ENCODE data around the gene BTN3A1. TPM values are rescaled to one million over a fixed set of nuclear protein-coding genes. Genes with fewer than 3 reads are reported as not detected.

BTN3A1 gene
- polyA plus RNA-seq, 2 of the 4 experiments (the other 2 are of a cell fraction), result 4.0 to 8.1 TPM

DNA sequence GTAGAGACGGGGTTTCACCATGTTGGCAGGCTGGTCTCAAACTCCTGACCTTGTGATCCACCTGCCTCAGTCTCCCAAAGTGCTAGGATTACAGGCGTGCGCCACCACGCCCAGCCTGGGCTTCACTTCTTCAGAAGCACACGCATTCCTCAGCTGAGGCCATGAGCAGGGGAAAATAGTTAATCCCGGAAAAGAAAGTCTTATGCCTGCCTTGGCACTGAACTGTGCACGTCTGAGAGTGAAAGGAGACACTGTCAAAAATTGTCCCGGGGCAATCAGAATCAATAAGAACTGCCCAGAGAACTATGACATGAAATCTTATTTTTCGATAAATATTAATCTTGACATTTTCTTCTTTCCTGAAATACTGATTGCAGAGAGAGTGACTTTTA lies 16.3 kb upstream of the BTN3A1 start:
- POLR2A ChIA-PET, result no interaction called here
- ATAC-seq, result no peak
- no peak overlapping the region for H3K4me2 ChIP-seq
- FAIRE-seq, result no peak
- TF ChIP-seq EHF (CRISPR knock-in tag; IDR thresholded peaks at IDR 0.05) (no peak), KDM5A (IDR thresholded peaks at IDR 0.05) (no peak), RCOR1 (IDR thresholded peaks at IDR 0.05; ENCODE audit: low read depth, low read length) (no peak)
- WGBS (ENCODE audit: missing lambda C conversion rate), result 90% methylated on average over 7 of the region's 9 CpGs
- H3K9me3 ChIP-seq, result no peaks in the 10 kb centered on the region
- H3K4me3 ChIP-seq, result no peak overlapping the region
- H3K27ac ChIP-seq, result no peak overlapping the region
- DNase-seq (ENCODE audit: low read depth in 1 of 2, low spot score in 1 of 2), result no peak
- H3K4me1 ChIP-seq, result peaks cover 18% of the 10 kb centered on the region
- CTCF ChIA-PET, result no interaction called here

DNA sequence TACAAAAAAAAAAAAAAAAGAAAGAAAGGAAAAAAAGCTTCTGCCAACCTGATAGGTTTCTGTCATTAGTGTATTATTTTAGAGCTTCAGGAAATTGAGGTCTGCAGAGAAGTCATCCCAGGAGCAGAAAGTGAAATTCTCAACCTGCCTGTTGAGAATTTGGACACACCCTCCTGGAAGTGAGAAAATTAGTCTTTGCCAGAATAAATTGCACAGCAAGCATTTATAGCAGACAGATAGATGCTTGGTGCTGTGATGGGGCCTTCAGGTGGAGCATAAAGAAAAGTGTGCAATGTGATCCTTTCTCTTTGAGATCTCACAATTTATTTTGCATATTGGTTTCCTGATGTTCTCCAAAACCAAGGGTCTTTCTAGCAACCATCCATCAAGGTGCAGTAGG lies 14.5 kb upstream of the BTN3A1 start:
- no peak overlapping the region for H3K4me3 ChIP-seq
- H3K4me1 ChIP-seq, result peaks cover 18% of the 10 kb centered on the region
- TF ChIP-seq MAFK (IDR thresholded peaks at IDR 0.05; ENCODE audit: partially characterized antibody) (peak; percentile 17), CEBPB (IDR thresholded peaks at IDR 0.05) (no peak)
- no peak for DNase-seq (ENCODE audit: low read depth in 1 of 2, low spot score in 1 of 2)
- no peak overlapping the region; the same call in 2 of the 3 replicates for H3K4me2 ChIP-seq
- ChIA-PET POLR2A (no interaction called here), CTCF (interaction anchor here (1.0 kb wide), 1 partner anchor 46 kb away, joined by 3 read pairs; no protein-coding TSS in a partner anchor)
- no peak for FAIRE-seq
- H3K9me3 ChIP-seq, result no peaks in the 10 kb centered on the region
- ATAC-seq, result no peak
- H3K27ac ChIP-seq, result no peak overlapping the region

DNA sequence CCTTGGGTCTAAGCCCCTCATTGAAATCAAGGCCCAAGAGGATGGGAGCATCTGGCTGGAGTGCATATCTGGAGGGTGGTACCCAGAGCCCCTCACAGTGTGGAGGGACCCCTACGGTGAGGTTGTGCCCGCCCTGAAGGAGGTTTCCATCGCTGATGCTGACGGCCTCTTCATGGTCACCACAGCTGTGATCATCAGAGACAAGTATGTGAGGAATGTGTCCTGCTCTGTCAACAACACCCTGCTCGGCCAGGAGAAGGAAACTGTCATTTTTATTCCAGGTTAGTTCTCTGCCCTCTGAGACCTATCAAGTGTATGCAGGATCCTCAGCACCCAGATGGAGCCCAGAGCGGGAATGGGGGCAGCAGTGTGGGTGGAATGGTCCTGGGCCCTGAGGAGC lies 14.1 kb upstream of the BTN3A1 start:
- no peak for ATAC-seq

DNA sequence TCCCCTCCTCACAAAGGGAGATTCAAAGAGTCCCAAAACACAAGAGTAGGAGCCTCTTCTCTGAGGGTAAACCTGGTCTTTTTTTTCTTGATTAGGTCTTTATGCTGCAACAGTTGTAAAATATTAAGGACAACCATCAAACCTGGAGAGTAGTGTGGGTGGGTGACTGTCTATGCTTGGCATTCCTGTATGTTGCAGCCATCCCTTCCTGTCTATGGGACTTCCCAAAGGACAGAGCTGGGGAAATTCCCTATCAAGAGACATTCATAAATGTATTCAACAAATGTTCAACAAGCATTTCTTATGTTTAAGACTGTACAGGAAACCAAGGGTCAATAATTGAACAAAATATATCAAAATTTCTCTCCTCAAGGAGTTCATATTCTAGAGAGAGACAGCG lies 13.6 kb upstream of the BTN3A1 start:
- Histone ChIP-seq H3K9me3 (no peaks in the 10 kb centered on the region), H3K4me3 (no peak overlapping the region), H3K4me1 (peaks cover 18% of the 10 kb centered on the region), H3K4me2 (no peak overlapping the region; the same call in 2 of the 3 replicates), H3K27ac (no peak overlapping the region)
- FAIRE-seq (no peak), ATAC-seq (no peak), DNase-seq (ENCODE audit: low read depth in 1 of 2, low spot score in 1 of 2) (no peak)
- 100% methylated on average over 1 of the region's 1 CpG for WGBS (ENCODE audit: missing lambda C conversion rate)
- CTCF ChIA-PET, result no interaction called here
- no peak for TF ChIP-seq HOXB13 (CRISPR knock-in tag; IDR thresholded peaks at IDR 0.05; ENCODE audit: low read depth)
- TF ChIP-seq TP53 (CRISPR knock-in tag; IDR thresholded peaks at IDR 0.05), result no peak
- POLR2A ChIA-PET, result no interaction called here

More for the DNA sequence above, 14.1 kb upstream of the BTN3A1 start:
- no peak overlapping the region for H3K4me3 ChIP-seq
- H3K27ac ChIP-seq, result no peak overlapping the region
- POLR2A ChIA-PET, result no interaction called here
- WGBS (ENCODE audit: missing lambda C conversion rate), result 35% methylated on average over 6 of the region's 6 CpGs
- TF ChIP-seq RFX5 (IDR thresholded peaks at IDR 0.05) (no peak), PHF8 (IDR thresholded peaks at IDR 0.05; ENCODE audit: borderline replicate concordance, low read depth) (no peak), BHLHE40 (IDR thresholded peaks at IDR 0.05; ENCODE audit: low read depth, low read length) (no peak), MAZ (IDR thresholded peaks at IDR 0.05; ENCODE audit: borderline replicate concordance, low read depth, low read length) (no peak), EHF (CRISPR knock-in tag; IDR thresholded peaks at IDR 0.05) (no peak), RCOR1 (IDR thresholded peaks at IDR 0.05; ENCODE audit: low read depth, low read length) (no peak), SREBF2 (IDR thresholded peaks at IDR 0.05) (no peak), CBX8 (IDR thresholded peaks at IDR 0.05) (no peak), POLR2AphosphoS2 (conservative IDR thresholded peaks at IDR 0.05; ENCODE audit: low read length) (no peak), NPAS2 (CRISPR knock-in tag; IDR thresholded peaks at IDR 0.05; ENCODE audit: borderline replicate concordance) (no peak)
- TF ChIP-seq, protein P1, sequence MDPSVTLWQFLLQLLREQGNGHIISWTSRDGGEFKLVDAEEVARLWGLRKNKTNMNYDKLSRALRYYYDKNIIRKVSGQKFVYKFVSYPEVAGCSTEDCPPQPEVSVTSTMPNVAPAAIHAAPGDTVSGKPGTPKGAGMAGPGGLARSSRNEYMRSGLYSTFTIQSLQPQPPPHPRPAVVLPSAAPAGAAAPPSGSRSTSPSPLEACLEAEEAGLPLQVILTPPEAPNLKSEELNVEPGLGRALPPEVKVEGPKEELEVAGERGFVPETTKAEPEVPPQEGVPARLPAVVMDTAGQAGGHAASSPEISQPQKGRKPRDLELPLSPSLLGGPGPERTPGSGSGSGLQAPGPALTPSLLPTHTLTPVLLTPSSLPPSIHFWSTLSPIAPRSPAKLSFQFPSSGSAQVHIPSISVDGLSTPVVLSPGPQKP (IDR thresholded peaks at IDR 0.05; ENCODE audit: low read depth, low read length), result no peak
- TF ChIP-seq, protein P2, sequence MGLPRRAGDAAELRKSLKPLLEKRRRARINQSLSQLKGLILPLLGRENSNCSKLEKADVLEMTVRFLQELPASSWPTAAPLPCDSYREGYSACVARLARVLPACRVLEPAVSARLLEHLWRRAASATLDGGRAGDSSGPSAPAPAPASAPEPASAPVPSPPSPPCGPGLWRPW (IDR thresholded peaks at IDR 0.05), result no peak
- TF ChIP-seq, protein P3, sequence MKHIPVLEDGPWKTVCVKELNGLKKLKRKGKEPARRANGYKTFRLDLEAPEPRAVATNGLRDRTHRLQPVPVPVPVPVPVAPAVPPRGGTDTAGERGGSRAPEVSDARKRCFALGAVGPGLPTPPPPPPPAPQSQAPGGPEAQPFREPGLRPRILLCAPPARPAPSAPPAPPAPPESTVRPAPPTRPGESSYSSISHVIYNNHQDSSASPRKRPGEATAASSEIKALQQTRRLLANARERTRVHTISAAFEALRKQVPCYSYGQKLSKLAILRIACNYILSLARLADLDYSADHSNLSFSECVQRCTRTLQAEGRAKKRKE (CRISPR knock-in tag; IDR thresholded peaks at IDR 0.05; ENCODE audit: low read depth), result no peak
- TF ChIP-seq, protein P4, sequence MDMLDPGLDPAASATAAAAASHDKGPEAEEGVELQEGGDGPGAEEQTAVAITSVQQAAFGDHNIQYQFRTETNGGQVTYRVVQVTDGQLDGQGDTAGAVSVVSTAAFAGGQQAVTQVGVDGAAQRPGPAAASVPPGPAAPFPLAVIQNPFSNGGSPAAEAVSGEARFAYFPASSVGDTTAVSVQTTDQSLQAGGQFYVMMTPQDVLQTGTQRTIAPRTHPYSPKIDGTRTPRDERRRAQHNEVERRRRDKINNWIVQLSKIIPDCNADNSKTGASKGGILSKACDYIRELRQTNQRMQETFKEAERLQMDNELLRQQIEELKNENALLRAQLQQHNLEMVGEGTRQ (IDR thresholded peaks at IDR 0.05), result no peak
- FAIRE-seq, result no peak
- no peak overlapping the region; the same call in 2 of the 3 replicates for H3K4me2 ChIP-seq
- no peaks in the 10 kb centered on the region for H3K9me3 ChIP-seq
- CTCF ChIA-PET, result interaction anchor here (1.0 kb wide), 1 partner anchor 46 kb away, joined by 3 read pairs; no protein-coding TSS in a partner anchor
- H3K4me1 ChIP-seq, result peaks cover 18% of the 10 kb centered on the region
- DNase-seq (ENCODE audit: low read depth in 1 of 2, low spot score in 1 of 2), result no peak

Data from A549 (cell line).